HG02884 (cell line): ENCODE measurements around the gene BBLN.
"Not testable (repeated sequence)": the region's sequence is repeated elsewhere in the genome, so short reads cannot be mapped to it uniquely, and the experiment has no call there.

Experiments
- ATAC-seq: cut with Tn5 transposase; IDR thresholded peaks from one replicate; pipeline ENCODE4 v1.9.1; 2021; ENCODE audit warnings: mild to moderate bottlenecking, moderate library complexity; ENCODE audit not compliant: unreplicated experiment

BBLN gene

DNA sequence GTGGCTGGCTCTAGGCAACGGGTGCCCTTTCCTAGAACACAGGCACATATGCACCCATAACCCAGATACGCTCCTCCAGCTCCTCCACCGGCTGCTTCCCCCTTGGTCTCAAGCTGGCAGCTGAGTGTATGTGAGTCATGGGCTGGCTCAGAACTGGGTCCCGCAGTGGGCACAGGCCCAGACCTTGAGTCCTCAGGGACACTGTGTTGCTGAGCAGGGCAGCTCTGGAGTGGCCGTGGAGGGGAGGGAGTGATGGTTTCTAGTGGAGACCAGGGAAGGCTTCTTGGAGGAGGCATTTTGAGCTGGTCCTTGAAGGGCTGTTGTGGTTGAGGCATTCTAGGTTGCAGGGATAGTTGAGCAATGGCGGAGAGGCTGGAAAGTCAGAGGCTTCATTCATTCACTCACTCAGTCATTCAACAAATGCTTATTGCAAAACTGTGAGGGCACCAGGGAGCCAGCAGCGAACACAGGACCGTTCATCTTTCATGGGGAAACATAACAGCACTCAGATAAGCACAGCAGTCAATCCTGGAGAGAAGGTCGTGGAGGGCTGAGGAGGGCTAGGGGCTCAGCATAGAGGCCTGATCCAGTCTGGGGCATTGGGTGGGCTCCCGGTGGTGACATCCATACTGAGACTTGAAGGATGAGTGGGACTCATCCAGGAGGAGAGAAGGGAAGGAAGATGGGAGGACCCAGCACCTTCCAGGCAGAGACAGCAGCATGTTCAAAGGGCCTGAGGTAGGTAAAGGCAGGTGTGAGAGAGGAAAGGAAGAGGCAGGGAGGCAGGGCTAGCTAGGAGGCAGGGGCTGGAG is 2.4 kb downstream of the BBLN start:
- ATAC-seq, result no peak

DNA sequence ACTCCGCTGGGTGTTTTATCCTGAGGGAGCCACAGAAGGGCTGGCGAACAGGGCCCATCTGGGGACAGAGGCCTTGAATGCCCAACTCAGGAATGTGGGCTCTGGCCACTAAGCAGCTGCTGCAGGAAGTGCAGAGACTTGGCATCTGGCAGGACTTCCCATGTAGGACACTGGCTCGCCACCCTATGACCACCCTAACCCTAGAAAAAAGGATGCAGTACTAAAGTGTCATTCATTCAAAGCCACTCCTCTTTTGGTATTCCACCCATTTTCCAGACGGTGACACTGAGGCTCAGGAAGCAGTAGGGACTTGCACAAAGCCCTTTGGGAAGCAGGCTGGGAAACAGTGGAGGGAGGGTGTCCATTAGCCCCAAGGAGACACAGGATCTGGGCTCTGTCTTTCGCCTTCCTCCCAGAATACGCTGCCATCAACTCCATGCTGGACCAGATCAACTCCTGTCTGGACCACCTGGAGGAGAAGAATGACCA is 3.0 kb downstream of the BBLN start:
- ATAC-seq, result no peak

DNA sequence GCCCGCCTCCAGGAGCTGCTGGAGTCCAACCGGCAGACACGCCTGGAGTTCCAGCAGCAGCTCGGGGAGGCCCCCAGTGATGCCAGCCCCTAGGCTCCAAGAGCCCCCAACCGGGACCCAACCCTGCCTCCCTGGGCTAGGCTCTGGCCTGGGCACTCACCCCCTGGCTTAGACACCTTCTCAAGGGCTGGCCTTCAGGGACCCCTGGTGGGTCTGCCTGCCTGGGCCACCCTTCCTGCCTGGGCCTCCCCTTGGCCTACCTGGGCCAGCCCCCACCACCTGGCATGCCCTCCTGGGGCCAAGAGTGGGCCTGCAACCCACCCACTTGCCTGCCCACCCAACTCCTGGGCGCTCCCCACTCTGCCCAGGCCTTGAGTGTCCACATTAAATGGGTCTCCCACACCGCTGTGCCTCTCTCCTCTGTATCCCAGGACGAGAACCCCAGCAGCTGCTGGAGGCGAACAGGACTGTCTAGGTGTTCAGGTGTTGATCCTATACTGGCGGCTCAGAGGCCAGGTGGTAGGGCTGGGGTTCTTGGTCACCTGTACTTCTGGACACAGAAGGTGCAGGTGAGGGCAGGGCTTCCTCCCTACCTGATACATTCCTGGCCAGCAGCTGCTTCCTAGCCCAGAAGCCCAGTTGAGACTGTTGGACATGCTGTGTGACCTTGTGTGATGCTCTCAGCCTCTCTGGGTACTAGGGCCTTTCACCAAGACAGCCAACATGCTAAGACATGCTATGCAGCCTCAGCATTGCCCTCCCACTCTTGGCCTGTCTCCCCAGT is 3.6 kb downstream of the BBLN start:
- ATAC-seq, result no peak

DNA sequence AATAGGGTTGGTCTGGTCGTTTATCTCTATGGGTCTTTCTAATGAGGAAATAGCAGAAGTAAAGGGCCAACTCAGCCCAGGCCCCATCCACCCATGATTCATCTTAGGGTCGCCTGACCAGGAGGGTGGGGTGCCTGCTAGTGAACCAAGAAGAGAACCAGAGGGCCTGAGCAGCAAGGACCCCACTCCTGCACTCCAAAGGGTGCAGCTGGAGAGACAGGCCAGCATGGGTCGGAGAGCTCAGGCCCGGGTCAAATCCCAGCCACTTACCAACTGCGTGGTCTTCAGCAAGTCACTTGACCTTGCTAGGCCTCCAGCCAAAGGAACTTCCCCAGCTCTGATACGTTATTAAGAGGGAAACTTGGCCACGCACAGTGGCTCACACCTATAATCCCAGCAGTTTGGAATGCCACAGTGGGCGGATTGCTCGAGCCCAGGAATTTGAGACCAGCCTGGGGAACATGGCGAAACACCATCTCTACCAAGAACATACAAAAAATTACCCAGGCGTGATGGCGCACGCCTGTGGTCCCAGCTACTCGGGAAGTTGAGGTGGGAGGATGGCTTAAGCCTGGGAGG is 4.3 kb downstream of the BBLN start:
- ATAC-seq, result no peak

DNA sequence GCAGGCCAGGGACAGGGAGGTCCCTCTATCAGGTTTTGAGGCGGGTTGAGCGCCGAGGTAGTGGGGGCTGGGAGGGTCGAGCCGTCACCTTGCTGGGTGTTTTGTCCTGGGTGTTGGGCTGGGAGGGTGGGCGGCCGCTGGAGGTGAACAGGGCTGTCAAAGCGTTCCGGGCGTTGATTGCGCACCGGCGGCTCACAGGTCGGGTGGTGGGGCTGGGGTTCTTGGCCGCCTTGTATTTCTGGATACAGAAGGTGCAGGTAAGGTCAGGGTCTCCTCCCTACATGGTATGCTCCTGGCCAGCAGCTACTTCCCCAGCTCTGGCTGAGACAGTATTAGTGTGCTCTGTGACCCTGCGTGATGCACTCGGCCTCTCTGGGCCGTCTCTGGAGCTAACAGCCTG is 6.1 kb downstream of the BBLN start:
- no peak for ATAC-seq

DNA sequence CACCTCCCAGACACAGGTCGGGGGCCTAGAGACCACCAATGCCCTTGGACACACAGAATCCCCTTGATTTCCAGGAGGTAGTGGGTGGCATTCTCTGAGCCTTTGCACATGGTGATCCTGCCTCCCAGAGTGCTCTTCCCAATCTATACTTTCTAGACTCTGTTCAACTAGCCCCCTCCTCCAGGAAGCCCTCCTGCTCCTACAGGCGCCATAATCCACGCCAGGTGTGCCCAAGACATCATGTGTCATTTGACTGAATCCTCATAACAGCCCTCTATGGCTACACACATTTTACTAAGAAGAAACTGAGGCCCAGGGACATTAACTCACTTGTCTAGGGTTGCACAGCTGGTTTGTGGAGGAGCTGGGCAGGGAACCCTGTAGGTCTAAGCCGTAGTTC is 7.1 kb downstream of the BBLN start:
- ATAC-seq, result no peak

DNA sequence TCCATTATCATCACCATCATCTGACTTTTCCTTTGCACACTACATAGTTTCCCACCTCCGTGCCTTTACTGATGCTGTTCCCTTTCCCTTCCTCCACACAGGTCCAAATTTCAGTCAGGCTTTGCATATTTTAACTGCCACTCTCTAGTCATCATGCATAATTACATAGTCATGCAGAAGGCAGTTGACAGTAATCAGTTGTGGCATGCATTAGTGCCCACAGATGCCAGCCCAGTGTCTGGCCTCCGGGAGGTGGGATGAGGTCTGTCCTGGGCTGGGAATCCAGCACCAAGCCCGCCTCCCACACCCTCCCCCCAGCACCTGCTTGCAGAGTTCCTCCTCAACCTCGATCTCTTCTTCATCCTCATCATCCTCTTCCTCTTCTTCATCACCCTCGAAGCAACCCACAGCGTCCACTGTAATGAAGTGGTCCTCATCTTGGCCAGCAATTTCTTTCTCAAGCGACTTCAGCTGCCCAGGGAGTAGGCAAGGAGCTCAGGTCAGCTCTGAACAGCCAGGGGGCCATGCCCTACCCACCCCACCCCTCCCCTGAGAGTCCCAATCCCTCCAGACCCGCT is 8.8 kb downstream of the BBLN start:
- no peak for ATAC-seq

DNA sequence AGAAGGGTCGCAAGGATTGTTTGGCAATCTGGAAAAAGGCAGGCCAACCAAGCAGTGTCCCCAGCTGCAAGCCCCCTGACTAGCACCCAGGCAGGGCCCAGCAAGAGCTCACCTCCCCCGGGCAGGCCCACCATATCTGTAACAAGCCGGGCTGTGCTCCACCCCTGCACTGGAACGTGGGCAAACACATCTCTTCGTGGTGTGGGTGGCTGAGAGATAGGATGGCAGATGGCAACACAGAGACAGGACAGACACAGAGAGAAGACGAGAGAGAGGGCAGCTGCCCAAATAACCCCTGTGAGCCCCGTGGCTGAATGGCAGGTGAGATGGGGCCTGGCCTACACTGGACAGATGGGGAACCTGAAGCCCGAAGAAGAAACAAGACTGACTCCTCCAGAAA is 9.4 kb downstream of the BBLN start:
- ATAC-seq, result no peak

DNA sequence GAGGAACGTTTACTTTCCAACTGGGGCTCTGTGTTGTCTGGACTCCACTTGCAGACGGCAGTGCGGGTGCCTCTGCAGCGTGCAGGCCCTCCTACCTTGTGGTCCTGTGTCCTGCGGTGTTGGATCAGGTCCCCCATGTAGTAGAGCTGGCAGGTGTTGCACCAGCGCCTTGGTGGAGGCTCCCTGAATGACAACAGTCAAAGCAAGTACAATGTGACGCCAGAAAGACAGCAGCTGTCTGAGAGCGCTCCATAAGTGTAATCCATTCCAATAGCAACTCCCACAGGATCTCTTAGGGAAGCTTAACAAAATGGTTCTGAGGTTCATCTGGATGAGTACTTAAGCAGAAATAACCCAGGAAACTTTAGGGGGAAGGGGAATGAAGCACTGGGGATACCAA is 9.9 kb downstream of the BBLN start:
- no peak for ATAC-seq

DNA sequence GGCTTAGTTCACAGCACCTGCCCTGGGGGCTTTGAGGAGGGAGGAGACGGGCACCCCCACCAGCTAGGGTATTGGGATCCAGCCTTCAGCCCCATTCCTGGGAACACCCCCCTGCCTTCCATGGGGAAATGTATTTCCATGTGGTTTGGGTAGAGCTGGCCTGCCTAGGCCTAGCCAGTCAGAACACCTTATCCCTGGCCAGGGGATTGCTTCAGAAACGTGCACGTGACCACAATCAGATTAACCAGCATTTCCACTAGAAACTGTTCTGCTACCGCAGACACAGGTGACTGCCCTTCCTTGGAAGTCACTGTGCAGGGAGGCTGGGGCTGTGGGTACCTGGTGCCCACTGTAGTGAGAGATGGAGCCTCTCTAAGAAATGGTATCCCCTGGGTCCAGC is 14.0 kb downstream of the BBLN start:
- no peak for ATAC-seq

DNA sequence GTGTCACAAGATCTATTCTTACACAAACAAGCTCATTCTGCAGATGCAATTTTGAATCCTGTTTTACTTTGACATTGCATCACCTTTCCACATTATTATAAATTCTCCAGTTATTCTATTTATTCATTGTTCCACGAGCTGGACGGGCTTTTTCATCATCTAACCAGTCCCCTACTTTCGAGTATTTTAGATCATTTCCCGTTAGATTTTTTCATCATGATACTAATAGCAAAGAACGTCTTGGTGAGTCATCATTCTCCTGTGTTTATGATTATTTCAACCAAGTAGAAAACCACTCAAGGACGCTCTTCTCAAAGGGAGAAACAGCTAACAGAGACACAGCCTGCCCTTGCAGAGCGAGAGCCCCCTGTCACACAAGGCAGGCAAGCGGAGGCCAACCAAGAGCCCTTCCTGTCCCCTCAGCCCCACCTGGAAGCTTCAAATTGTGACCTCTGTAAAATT is 15.1 kb downstream of the BBLN start:
- no peak for ATAC-seq

DNA sequence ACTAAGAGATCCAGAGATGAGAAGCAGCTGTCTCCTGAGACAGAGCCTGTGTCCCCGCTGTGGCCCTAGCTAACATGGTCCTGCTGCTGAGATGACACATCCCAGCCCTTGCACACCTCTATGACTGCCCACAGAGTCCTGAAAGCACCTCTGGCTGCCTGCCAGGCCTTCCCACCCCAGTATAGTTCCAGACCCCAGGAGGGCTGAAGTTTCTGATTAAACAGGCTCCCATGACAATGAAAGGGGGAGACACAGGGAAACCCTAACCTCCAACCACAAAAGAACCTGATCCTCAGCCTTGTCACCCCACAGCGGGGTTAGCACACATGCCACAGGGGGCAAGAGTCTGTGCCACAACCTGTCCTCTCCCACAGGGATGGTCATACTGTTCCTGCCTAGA is 15.7 kb downstream of the BBLN start:
- ATAC-seq, result no peak

DNA sequence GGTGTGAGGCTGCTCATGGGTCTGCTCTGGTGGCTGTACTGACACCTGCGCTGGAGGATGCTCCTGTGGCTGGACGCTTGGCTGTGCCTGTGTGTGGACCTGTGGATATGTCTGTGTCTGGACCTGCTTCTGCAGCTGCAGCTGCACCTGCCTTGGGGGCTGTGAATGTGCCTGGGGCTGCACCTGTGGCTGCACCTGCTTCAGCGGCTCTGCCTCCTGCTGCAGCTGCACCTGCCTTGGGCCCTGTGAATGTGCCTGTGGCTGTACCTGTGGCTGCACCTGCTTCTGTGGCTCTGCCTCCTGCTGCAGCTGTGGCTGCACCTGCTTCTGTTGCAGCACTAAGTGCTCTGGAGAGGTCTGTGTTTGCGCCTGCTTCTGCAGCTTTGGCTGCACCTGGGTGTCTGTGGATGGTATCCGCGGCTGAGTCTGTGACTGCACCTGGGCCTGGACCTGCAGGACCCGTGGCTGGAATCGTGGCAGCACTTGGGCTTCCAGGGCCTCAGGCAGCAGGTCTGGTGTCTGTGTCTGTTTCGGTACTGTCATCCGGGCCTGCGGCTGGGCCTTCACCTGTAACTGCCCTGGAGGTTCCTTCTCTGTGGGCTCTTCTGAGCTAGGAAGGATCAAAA is 18.9 kb downstream of the BBLN start:
- no peak for ATAC-seq

DNA sequence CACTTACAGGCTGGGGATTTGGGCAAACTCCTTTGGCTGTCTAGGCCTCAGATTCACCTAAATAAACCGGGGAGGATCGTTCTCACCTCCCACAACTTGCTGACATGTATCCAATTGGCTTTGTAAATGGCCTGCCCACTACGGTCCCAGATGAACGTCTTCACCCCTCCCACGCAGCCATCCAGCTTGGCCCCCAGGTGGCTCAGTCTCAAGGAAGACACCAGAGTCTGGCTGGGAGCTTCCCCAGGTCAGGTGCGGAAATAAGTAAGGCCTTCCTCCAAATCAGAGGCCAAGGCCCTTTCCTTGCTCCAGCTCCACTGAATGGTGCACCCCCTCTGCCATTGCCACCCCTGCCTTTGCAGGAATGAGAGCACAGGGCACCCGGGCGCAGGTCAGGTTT is 19.9 kb downstream of the BBLN start:
- no peak for ATAC-seq

DNA sequence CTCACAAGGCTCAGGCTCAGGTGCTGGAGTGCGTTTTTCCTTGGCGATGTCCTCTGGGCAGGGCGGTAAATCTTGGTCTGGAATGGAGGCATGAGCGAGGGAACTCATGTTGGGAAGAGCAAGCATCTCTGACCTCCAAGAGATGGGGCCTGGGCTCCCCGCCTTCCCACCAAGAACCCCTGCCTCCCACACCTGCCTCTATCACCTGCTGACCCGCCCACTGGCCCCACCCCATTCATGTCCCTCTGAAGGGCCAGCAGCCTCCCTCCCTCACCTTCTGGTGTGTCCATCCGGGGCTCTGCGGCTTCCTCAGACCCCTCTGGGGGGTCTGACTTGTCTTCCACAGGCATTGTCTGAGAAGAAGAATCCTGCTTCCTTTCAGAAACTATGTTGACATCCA is 20.4 kb downstream of the BBLN start:
- ATAC-seq, result no peak

DNA sequence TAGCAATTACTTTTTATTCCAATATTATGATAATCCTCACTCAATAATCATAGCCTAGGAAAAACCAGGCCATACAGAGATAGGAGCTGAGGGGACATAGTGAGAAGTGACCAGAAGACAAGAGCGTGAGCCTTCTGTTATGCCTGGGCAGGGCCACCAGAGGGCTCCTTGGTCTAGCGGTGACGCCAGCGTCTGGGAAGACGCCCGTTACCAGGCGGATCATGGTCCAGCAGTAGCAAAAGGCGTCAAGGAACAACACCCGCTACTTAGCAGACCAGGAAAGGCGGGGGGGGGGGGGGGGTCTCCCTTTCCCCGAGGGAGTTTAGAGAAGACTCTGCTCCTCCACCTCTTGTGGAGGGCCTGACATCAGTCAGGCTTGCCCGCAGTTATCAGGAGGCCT is 21.4 kb downstream of the BBLN start:
- ATAC-seq, result not testable (repeated sequence)

DNA sequence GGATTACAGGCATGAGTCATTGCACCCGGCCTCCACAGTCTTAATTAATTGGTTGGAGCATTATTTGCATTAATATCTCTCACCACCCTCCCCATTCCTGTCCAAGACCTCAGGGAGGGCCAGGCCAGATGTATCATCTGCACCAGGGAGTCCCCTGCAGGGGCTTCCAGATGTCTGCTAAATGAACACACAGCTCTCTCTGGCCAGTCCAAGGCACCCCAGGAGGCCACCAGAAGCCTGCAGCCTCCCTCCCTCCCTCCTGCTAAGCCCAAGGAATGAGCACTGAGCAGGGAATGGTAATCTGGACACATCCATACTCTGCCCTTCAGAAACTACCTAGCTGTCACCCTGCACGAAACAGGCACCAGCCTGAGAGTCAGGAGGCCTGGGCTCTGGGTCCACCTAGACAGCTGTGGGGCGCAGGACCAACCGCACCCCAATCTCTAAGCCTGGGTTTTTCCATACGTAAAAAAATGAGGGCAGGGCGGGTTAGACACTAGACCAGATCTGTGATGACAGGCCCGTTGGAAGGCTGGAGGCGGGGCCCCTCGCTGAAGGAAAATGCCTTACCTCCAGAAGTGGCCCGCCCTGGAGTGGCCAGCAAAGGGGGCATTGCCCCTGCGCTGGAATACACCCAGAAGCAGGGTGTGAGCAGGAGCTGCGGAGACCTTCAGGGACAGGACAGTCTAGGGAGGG is 23.0 kb downstream of the BBLN start:
- ATAC-seq, result no peak

DNA sequence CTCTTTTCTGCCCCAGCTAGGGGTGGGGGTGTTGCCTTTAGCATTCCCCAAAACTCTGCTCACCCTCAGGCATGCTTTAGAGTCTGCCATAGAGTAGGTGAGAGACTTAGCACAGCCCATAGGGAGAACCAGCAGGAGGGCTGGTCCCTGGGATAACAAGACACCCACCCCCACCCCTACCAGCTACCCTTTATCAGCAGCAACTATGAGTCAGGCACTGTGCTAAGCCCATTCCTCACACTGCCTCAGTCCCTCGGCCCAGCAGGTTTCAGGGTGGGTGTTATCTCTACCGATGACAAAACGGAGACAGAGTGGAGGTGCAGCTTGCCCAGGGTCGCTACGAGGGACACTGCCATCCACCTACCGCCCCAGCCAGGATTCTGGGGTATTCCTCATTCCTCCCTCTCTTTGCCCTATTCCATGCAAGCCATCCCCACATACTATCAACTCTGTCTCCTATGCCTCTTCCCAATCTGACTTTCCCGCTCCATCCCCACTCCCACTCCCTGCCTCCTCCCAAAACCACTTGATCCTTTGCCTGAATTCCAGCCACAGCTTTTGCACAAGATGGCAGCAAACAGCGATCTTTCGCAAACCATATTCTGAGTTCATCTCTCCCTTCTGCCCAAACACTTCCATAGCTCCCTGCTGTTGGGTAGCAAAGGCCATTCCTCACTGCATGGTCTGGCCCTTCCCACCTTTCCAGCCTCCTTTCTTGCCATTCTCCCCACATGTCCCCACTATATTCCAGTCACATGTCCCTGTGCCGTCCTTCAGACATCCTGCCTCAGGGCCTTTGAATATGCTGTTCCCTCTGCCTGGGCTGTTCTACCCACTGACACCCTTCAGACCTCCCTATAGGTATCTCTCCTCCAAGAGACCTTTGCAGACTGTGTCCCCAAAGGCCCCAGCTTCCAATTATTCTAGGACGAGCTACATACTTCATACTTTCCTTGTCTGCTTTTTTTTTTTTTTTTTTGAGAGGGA is 26.2 kb downstream of the BBLN start:
- ATAC-seq, result no peak

DNA sequence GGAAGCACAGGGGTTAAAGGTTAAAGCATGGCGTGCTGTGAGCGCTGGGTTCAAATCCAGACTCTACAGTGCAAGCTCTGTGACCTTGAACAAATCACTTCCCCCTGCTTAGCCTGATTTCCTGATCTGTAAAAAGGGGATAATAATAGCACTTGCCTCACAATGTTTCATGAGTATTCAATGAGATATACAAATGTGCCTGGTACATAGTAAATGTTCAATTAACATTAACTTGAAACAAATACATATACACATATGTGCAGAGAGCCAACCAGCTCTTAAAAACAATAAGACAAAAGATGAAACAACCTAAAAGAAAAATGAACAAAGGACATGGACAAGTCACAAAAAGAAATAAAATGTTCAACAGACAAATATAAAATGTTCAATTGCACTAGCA is 27.3 kb downstream of the BBLN start:
- ATAC-seq, result no peak
